ENCODE data around the gene KIF21B.

- no peak for TF ChIP-seq FOXA3 (CRISPR knock-in tag; conservative IDR thresholded peaks at IDR 0.05 in 1 of 2, IDR thresholded peaks at IDR 0.05 in 1 of 2)
- TF ChIP-seq, protein P1, sequence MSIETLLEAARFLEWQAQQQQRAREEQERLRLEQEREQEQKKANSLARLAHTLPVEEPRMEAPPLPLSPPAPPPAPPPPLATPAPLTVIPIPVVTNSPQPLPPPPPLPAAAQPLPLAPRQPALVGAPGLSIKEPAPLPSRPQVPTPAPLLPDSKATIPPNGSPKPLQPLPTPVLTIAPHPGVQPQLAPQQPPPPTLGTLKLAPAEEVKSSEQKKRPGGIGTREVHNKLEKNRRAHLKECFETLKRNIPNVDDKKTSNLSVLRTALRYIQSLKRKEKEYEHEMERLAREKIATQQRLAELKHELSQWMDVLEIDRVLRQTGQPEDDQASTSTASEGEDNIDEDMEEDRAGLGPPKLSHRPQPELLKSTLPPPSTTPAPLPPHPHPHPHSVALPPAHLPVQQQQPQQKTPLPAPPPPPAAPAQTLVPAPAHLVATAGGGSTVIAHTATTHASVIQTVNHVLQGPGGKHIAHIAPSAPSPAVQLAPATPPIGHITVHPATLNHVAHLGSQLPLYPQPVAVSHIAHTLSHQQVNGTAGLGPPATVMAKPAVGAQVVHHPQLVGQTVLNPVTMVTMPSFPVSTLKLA (conservative IDR thresholded peaks at IDR 0.05): no peak
- no peak for TF ChIP-seq NFYB (IDR thresholded peaks at IDR 0.05; ENCODE audit: extremely low read depth, insufficient read length)
- no peak for TF ChIP-seq FOXA1 (IDR thresholded peaks at IDR 0.05; ENCODE audit: borderline replicate concordance)
- no peak for TF ChIP-seq HOXB6 (CRISPR knock-in tag; IDR thresholded peaks at IDR 0.05; ENCODE audit: borderline replicate concordance)
- TF ChIP-seq SIN3A (IDR thresholded peaks at IDR 0.05; ENCODE audit: borderline replicate concordance in 2 of 2, control insufficient read depth in 1 of 2, low read depth in 2 of 2, low read length in 2 of 2): no peak
- TF ChIP-seq DPF2 (IDR thresholded peaks at IDR 0.05): no peak
- TF ChIP-seq, protein P2, sequence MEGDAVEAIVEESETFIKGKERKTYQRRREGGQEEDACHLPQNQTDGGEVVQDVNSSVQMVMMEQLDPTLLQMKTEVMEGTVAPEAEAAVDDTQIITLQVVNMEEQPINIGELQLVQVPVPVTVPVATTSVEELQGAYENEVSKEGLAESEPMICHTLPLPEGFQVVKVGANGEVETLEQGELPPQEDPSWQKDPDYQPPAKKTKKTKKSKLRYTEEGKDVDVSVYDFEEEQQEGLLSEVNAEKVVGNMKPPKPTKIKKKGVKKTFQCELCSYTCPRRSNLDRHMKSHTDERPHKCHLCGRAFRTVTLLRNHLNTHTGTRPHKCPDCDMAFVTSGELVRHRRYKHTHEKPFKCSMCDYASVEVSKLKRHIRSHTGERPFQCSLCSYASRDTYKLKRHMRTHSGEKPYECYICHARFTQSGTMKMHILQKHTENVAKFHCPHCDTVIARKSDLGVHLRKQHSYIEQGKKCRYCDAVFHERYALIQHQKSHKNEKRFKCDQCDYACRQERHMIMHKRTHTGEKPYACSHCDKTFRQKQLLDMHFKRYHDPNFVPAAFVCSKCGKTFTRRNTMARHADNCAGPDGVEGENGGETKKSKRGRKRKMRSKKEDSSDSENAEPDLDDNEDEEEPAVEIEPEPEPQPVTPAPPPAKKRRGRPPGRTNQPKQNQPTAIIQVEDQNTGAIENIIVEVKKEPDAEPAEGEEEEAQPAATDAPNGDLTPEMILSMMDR (IDR thresholded peaks at IDR 0.05 in 2 of 3, conservative IDR thresholded peaks at IDR 0.05 in 1 of 3; ENCODE audit: insufficient read depth in 2 of 3, low read depth in 1 of 3, low read length in 3 of 3): no peak
- no peak for TF ChIP-seq ETV6 (IDR thresholded peaks at IDR 0.05; ENCODE audit: borderline replicate concordance in 1 of 2, low read depth in 2 of 2, low read length in 1 of 2)
- TF ChIP-seq ETV6 (CRISPR knock-in tag; IDR thresholded peaks at IDR 0.05; ENCODE audit: borderline replicate concordance): no peak
- no peak for TF ChIP-seq SETDB1 (IDR thresholded peaks at IDR 0.05; ENCODE audit: low read length)
- TF ChIP-seq, protein P3, sequence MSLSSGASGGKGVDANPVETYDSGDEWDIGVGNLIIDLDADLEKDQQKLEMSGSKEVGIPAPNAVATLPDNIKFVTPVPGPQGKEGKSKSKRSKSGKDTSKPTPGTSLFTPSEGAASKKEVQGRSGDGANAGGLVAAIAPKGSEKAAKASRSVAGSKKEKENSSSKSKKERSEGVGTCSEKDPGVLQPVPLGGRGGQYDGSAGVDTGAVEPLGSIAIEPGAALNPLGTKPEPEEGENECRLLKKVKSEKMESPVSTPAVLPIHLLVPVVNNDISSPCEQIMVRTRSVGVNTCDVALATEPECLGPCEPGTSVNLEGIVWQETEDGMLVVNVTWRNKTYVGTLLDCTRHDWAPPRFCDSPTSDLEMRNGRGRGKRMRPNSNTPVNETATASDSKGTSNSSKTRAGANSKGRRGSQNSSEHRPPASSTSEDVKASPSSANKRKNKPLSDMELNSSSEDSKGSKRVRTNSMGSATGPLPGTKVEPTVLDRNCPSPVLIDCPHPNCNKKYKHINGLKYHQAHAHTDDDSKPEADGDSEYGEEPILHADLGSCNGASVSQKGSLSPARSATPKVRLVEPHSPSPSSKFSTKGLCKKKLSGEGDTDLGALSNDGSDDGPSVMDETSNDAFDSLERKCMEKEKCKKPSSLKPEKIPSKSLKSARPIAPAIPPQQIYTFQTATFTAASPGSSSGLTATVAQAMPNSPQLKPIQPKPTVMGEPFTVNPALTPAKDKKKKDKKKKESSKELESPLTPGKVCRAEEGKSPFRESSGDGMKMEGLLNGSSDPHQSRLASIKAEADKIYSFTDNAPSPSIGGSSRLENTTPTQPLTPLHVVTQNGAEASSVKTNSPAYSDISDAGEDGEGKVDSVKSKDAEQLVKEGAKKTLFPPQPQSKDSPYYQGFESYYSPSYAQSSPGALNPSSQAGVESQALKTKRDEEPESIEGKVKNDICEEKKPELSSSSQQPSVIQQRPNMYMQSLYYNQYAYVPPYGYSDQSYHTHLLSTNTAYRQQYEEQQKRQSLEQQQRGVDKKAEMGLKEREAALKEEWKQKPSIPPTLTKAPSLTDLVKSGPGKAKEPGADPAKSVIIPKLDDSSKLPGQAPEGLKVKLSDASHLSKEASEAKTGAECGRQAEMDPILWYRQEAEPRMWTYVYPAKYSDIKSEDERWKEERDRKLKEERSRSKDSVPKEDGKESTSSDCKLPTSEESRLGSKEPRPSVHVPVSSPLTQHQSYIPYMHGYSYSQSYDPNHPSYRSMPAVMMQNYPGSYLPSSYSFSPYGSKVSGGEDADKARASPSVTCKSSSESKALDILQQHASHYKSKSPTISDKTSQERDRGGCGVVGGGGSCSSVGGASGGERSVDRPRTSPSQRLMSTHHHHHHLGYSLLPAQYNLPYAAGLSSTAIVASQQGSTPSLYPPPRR (CRISPR knock-in tag; IDR thresholded peaks at IDR 0.05; ENCODE audit: borderline replicate concordance): no peak
- TF ChIP-seq MAZ (CRISPR knock-in tag; conservative IDR thresholded peaks at IDR 0.05 in 1 of 2, IDR thresholded peaks at IDR 0.05 in 1 of 2): no peak
Measured at GRCh38 chr1:201021630-201022492, 1.7 kb downstream of the KIF21B start.
